Liver (tissue), 9 donors: ENCODE results near the gene TMEM178B. TPM values are rescaled to one million over a fixed set of nuclear protein-coding genes. Genes with fewer than 3 reads are reported as not detected.
"Not testable (repeated sequence)": the region's sequence is repeated elsewhere in the genome, so short reads cannot be mapped to it uniquely, and the experiment has no call there.

ENCODE experiments used
- DNase-seq: peaks from one replicate; pipeline ENCODE4 v3.0.0-alpha.2; 2017; ENCODE audit warnings: low spot score
- H3K27ac ChIP-seq, 2 donors: one replicate each; pipeline ENCODE4 v1.7.0; 2013; ENCODE audit warnings: inconsistent platforms in 2 of 2, low read length in 2 of 2, control low read depth in 1 of 2, low read depth in 1 of 2, mild to moderate bottlenecking in 1 of 2
- H3K27me3 ChIP-seq, 4 donors: one replicate each; pipeline versions ENCODE4 v1.6.1 to v1.7.0; 2013; ENCODE audit warnings: low read length in 3 of 4, inconsistent platforms in 1 of 4, mild to moderate bottlenecking in 1 of 4, moderate library complexity in 1 of 4; ENCODE audit not compliant: control insufficient read depth in 4 of 4, insufficient read depth in 4 of 4
- H3K36me3 ChIP-seq, 4 donors: one replicate each; pipeline versions ENCODE4 v1.6.1 to v1.7.0; 2013; ENCODE audit warnings: low read length in 3 of 4, mild to moderate bottlenecking in 3 of 4, low read depth in 1 of 4, moderate library complexity in 1 of 4; ENCODE audit not compliant: control insufficient read depth in 4 of 4, insufficient read depth in 3 of 4
- H3K4me1 ChIP-seq, 4 donors: one replicate each; pipeline versions ENCODE4 v1.6.1 to v1.7.0; 2013; ENCODE audit warnings: low read length in 3 of 4, mild to moderate bottlenecking in 3 of 4, moderate library complexity in 1 of 4; ENCODE audit not compliant: control insufficient read depth in 4 of 4, insufficient read depth in 4 of 4
- H3K4me3 ChIP-seq, 3 donors: one replicate each; pipeline versions ENCODE4 v1.6.1 to v1.7.0; 2013; ENCODE audit warnings: low read length in 3 of 3, control low read depth in 1 of 3, low read depth in 1 of 3, mild to moderate bottlenecking in 1 of 3
- H3K9ac ChIP-seq, 2 donors: one replicate each; pipeline ENCODE4 v1.7.0; 2013; ENCODE audit warnings: low read length in 2 of 2, mild to moderate bottlenecking in 2 of 2, moderate library complexity in 2 of 2, control low read depth in 1 of 2, low read depth in 1 of 2
- H3K9me3 ChIP-seq, 4 donors: one replicate each; pipeline versions ENCODE4 v1.6.1 to v1.7.0; 2013; ENCODE audit warnings: low read length in 3 of 4; ENCODE audit not compliant: control insufficient read depth in 4 of 4
- ATF3 ChIP-seq: IDR thresholded peaks from 2 replicates; pipeline ENCODE4 v1.6.1; 2016; ENCODE audit warnings: antibody characterized with exemption
- CTCF ChIP-seq: fragments of 150-350 bp; IDR thresholded peaks from 2 replicates; pipeline ENCODE4 v1.5.1; 2017; ENCODE audit warnings: improper control_type of control experiment, low read depth, low read length; ENCODE audit not compliant: missing input control
- EGR1 ChIP-seq, 2 donors: IDR thresholded peaks; 2 replicates each; pipeline ENCODE4 v1.6.1; 2016 to 2018; ENCODE audit warnings: antibody characterized with exemption in 2 of 2, low read depth in 2 of 2
- FOXA1 ChIP-seq: IDR thresholded peaks from 2 replicates; pipeline ENCODE4 v1.6.1; 2016; ENCODE audit warnings: antibody characterized with exemption
- FOXA2 ChIP-seq: IDR thresholded peaks from 2 replicates; pipeline ENCODE4 v1.6.1; 2016; ENCODE audit warnings: antibody characterized with exemption
- GABPA ChIP-seq, 2 donors: IDR thresholded peaks in 1 of 2; conservative IDR thresholded peaks in 1 of 2; 2 replicates each; pipeline ENCODE4 v1.6.1; 2016; ENCODE audit warnings: antibody characterized with exemption in 2 of 2, mild to moderate bottlenecking in 1 of 2, moderate library complexity in 1 of 2
- HNF4G ChIP-seq: IDR thresholded peaks from 2 replicates; pipeline ENCODE4 v1.6.1; 2016; ENCODE audit warnings: antibody characterized with exemption
- JUND ChIP-seq, 2 donors: IDR thresholded peaks; 2 replicates each; pipeline ENCODE4 v1.6.1; 2016; ENCODE audit warnings: antibody characterized with exemption in 2 of 2
- NR2F2 ChIP-seq: IDR thresholded peaks from 2 replicates; pipeline ENCODE4 v1.6.1; 2016; ENCODE audit warnings: antibody characterized with exemption
- RAD21 ChIP-seq, 2 donors: IDR thresholded peaks; 2 replicates each; pipeline ENCODE4 v1.6.1; 2016; ENCODE audit warnings: antibody characterized with exemption in 2 of 2, mild to moderate bottlenecking in 2 of 2
- REST ChIP-seq: IDR thresholded peaks from 2 replicates; pipeline ENCODE4 v1.6.1; 2016; ENCODE audit warnings: antibody characterized with exemption, mild to moderate bottlenecking
- SP1 ChIP-seq: IDR thresholded peaks from 2 replicates; pipeline ENCODE4 v1.6.1; 2018; ENCODE audit warnings: antibody characterized with exemption, mild to moderate bottlenecking
- TAF1 ChIP-seq: conservative IDR thresholded peaks from 2 replicates; pipeline ENCODE4 v1.6.1; 2016; ENCODE audit warnings: antibody characterized with exemption, mild to moderate bottlenecking
- YY1 ChIP-seq: IDR thresholded peaks from 2 replicates; pipeline ENCODE4 v1.6.1; 2016; ENCODE audit warnings: antibody characterized with exemption, mild to moderate bottlenecking
- WGBS: extraction: QIAGEN DNeasy Blood & Tissue Kit; methylation state at CpG from one replicate; pipeline ENCODE4 v1.1.7; 2013; 5-methylcytosine and 5-hydroxymethylcytosine counted together
- polyA plus RNA-seq, 2 donors: library from polyadenylated mRNA; stranded (reverse) in 1 of 2; unstranded in 1 of 2; fragments of 200-250 nt in 1 of 2; fragments of >200 nt in 1 of 2; fragmentation: Nextera tagmentation in 1 of 2; extraction: Ambion mirVana in 1 of 2; gene quantifications; one replicate each; pipeline versions ENCODE4 v1.2.1 to v1.2.3, GENCODE V29; 2013 to 2015
- total RNA-seq, 2 donors: library from RNA; depleted of rRNA; stranded (reverse); fragments of >200 nt; gene quantifications; one replicate each; pipeline ENCODE4 v1.2.3, GENCODE V29; 2014
- TF ChIP-seq, protein P1 (sequence below): IDR thresholded peaks from 2 replicates; pipeline ENCODE4 v1.6.1; 2016; ENCODE audit warnings: antibody characterized with exemption
- donor health status: healthy.
- donor health status: healthy.
- donor health status: healthy.
- donor health status: healthy.
- donor health status: healthy.

TMEM178B gene
- total and polyA plus RNA-seq, 4 donors: under 0.01 to 0.02 (median under 0.01) TPM; not detected in 1

- H3K27ac ChIP-seq: no peak overlapping the region
- H3K9ac ChIP-seq: no peak overlapping the region
- 67% methylated on average over 2 of the region's 2 CpGs for WGBS
- no peaks in the 10 kb centered on the region for H3K36me3 ChIP-seq
- H3K4me1 ChIP-seq: no peaks in the 10 kb centered on the region
- TF ChIP-seq NR2F2 (no peak), TAF1 (no peak), GABPA (IDR thresholded peaks at IDR 0.05 in 1 of 2, conservative IDR thresholded peaks at IDR 0.05 in 1 of 2) (no peak), CTCF (no peak), JUND (IDR thresholded peaks at IDR 0.05) (no peak), FOXA1 (no peak), FOXA2 (no peak), SP1 (no peak), REST (no peak), RAD21 (IDR thresholded peaks at IDR 0.05) (no peak), ATF3 (no peak), HNF4G (no peak), EGR1 (IDR thresholded peaks at IDR 0.05; ENCODE audit: low read depth in 2 of 2) (no peak), YY1 (no peak)
- TF ChIP-seq, protein P1, sequence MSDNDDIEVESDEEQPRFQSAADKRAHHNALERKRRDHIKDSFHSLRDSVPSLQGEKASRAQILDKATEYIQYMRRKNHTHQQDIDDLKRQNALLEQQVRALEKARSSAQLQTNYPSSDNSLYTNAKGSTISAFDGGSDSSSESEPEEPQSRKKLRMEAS: no peak
- H3K4me3 ChIP-seq: no peak overlapping the region
- H3K27me3 ChIP-seq: no peaks in the 10 kb centered on the region
- no peak for DNase-seq
- no peaks in the 10 kb centered on the region for H3K9me3 ChIP-seq
Observed at GRCh38 chr7:141328290-141328689, 254.4 kb downstream of the TMEM178B start.

GRCh38 chr7:141330285-141330684 is 256.4 kb downstream of the TMEM178B start:
- not testable (repeated sequence) for H3K27me3 ChIP-seq, DNase-seq, H3K9ac ChIP-seq, H3K27ac ChIP-seq, H3K36me3 ChIP-seq, H3K4me3 ChIP-seq, H3K4me1 ChIP-seq, H3K9me3 ChIP-seq
- WGBS: 82% methylated on average over 2 of the region's 2 CpGs
